HFF-Myc (cell line): ENCODE data around the gene RPL34.

ENCODE experiments used
- DNase-seq: peaks from one replicate; pipeline ENCODE4 v3.0.0-alpha.2; 2011; ENCODE audit warnings: low read depth; ENCODE audit errors: extremely low read depth
- H3K4me3 ChIP-seq: replicated peaks from 2 replicates; pipeline ENCODE4 v1.5.1; 2011; ENCODE audit warnings: low read depth, mild to moderate bottlenecking, control low read depth, low read length
- TF ChIP-seq, protein P1 (sequence below): IDR thresholded peaks from 2 replicates; pipeline ENCODE4 v1.5.1; 2012; ENCODE audit warnings: mild to moderate bottlenecking, low read depth, low read length, control low read depth; ENCODE audit errors: missing control alignments

RPL34 gene

DNA sequence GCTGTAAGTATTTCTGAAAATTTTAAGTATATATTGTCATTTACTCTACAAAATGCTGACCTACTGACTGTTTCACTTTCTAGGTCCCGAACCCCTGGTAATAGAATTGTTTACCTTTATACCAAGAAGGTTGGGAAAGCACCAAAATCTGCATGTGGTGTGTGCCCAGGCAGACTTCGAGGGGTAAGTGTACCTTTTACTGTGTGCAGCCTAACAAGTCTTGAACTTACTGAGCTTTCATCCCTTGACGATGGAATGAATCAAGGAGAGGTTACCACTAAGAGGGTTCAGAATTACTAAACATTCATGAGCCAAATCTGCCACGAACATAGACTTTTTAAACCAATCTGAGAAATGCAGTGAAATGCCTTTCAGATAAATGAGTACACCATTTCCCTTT is 1.6 kb downstream of the RPL34 start:
- TF ChIP-seq, protein P1, sequence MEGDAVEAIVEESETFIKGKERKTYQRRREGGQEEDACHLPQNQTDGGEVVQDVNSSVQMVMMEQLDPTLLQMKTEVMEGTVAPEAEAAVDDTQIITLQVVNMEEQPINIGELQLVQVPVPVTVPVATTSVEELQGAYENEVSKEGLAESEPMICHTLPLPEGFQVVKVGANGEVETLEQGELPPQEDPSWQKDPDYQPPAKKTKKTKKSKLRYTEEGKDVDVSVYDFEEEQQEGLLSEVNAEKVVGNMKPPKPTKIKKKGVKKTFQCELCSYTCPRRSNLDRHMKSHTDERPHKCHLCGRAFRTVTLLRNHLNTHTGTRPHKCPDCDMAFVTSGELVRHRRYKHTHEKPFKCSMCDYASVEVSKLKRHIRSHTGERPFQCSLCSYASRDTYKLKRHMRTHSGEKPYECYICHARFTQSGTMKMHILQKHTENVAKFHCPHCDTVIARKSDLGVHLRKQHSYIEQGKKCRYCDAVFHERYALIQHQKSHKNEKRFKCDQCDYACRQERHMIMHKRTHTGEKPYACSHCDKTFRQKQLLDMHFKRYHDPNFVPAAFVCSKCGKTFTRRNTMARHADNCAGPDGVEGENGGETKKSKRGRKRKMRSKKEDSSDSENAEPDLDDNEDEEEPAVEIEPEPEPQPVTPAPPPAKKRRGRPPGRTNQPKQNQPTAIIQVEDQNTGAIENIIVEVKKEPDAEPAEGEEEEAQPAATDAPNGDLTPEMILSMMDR, result no peak
- peak overlapping the region; percentile 90 for H3K4me3 ChIP-seq
- no peak for DNase-seq

DNA sequence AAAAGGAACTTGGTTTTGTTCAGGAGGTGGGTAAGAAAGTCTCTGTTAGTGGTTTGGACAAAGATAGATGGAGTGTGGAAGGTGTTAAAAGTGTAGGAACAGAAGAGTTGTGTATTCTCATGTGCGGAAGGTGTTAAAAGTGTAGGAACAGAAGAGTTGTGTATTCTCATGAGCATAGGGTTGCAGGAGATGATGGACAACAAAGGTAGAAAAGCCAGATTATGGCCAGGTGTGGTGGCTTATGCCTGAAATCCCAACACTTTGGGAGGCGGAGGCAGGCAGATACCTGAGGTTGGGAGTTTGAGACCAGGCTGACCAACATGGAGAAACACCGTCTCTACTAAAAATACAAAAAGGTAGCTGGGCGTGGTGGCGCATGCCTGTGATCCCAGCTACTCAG is 2.5 kb downstream of the RPL34 start:
- DNase-seq, result no peak
- H3K4me3 ChIP-seq, result peak overlapping the region; percentile 90
- TF ChIP-seq, protein P1, result no peak

DNA sequence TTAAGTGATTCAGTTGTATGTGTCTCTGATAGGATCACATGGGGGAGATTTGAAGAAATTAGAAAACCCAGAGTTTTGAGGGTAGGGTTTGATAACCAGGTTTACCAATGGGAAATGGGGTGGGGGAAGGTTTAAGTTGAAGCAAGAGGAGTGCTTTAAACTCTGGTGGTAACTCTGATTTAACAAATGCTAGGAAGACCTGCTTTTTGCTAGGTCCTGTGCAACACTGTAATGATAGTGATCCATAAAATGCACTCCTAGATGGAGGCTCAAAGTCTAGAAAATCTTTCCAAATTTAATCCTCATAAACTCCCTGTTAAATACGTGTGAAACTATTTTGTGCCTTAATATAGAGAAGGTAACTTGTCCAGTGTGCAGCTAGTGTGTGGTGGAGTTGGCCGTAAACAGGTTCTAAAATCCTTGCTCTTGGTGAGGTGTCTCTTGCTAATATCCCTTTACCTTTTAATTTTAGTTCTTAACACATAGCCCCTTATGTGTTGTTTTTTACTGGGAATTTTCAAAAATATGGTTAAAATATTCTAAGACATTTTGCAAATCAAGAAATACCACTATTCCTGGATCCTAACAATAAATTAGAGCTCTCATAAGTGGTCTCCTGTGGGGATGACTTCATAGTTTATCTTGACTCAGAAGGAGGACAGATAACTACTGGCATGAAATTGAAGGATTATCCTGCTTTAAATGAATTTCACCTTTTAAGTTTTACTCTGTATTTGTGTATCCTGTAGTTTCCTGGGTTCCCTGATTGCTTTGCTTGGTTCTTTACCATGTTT is 4.1 kb downstream of the RPL34 start:
- TF ChIP-seq, protein P1, result no peak
- peak overlapping the region; percentile 90 for H3K4me3 ChIP-seq
- no peak for DNase-seq

DNA sequence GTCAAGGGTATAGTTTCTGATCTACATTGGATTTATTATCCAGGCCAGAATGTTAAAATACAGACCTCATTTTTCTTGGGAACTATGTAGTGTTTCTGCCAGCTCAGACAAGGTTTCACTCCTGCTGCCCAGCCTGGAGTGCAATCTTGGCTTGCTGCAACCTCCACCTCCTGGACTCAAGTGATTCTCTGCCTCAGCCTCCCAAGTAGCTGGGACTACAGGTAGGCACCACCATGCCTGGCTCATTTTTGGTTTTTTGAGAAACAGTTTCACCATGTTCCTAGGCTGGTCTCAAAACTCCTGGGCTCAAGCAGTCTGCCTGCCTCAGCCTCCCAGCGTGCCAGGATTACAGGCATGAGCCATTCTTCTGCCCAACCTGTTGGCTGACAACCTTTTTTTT is 5.7 kb downstream of the RPL34 start:
- H3K4me3 ChIP-seq, result no peak overlapping the region
- DNase-seq, result no peak
- TF ChIP-seq, protein P1, result no peak

DNA sequence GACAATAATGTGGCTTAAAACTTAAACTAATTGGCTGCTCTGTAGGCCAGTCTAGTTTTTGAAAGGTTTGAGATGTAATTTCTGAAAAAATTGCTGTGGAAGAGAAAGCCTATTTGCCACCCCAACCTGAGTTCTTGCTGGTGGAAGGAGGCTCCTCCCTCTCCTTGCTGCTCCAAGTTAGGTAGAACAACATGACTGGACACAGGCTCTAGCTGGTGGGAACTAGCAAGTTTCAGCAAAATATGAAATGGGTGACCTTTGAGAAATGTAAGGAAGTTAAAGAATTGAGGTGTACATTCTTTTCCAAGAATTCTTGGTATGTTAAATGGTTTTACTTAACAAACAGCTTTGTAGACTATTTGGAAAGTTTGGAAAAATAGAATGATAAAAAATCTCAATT is 8.0 kb downstream of the RPL34 start:
- TF ChIP-seq, protein P1, result no peak
- DNase-seq, result no peak
- no peak overlapping the region for H3K4me3 ChIP-seq

DNA sequence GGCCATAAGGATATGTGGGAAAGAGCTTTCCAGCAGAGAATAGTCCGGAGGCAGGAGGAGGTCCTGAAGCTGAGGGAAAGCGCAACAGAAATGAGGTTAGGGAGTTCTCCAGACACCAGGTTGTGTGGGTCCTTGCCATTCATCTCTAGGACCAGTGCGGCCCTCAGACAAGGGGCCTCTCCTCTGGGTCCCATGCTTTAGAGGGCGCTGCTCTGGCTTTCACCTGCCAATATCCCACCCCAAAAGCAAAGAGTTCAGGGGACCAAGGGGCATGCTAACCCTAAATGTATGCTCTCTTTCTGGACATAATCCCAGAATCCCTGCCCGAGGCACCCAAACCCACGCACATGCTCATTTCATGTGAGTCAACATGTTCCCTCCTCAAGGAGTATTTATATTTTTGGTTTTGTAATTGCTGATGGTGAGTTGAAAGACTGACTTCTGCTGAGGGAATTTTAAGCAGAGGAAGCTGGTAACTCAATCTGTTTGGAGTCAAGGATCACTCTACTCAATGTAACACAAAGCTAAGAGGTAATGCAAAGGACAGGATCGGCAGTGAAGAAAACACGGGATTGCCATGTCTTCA is 14.8 kb downstream of the RPL34 start:
- TF ChIP-seq, protein P1, result no peak
- DNase-seq, result no peak
- H3K4me3 ChIP-seq, result no peak overlapping the region
